ENCODE measurements around the gene ZFR.
"Not testable (repeated sequence)": the region's sequence is repeated elsewhere in the genome, so short reads cannot be mapped to it uniquely, and the experiment has no call there.

ZFR gene

GRCh38 chr5:32430825-32431224 lies 13.7 kb downstream of the ZFR start:
- H3K27me3 ChIP-seq (ENCODE audit: insufficient read depth, low read length, poor library complexity); H3K23ac ChIP-seq (ENCODE audit: low read length); H3K4me2 ChIP-seq (ENCODE audit: low read length); H4K5ac ChIP-seq (ENCODE audit: low read length); H3K56ac ChIP-seq (ENCODE audit: low read length); H3K9ac ChIP-seq (ENCODE audit: low read length); H2AK5ac ChIP-seq (ENCODE audit: low read length); H2BK5ac ChIP-seq (ENCODE audit: low read length); DNase-seq; H3K18ac ChIP-seq (ENCODE audit: low read length); H2BK120ac ChIP-seq (ENCODE audit: low read depth, low read length); H3K27ac ChIP-seq (ENCODE audit: low read depth, low read length); H3K4ac ChIP-seq (ENCODE audit: low read depth, low read length); H4K8ac ChIP-seq (ENCODE audit: low read depth, low read length); H2BK15ac ChIP-seq (replicated peaks; ENCODE audit: low read depth); H3K4me3 ChIP-seq (ENCODE audit: low read length); H3K4me1 ChIP-seq (ENCODE audit: control insufficient read depth, low read depth, low read length); H3K36me3 ChIP-seq (ENCODE audit: control insufficient read depth, insufficient read depth, low read length): not testable (repeated sequence)
- WGBS (ENCODE audit: extremely low coverage, insufficient coverage, low lambda C conversion rate), result no CpG with 5 or more reads among the region's 4 CpGs
- Histone ChIP-seq H3K79me2 (ENCODE audit: control insufficient read depth, insufficient read depth, low read length) (peaks cover 52% of the 10 kb centered on the region), H3K79me1 (ENCODE audit: low read length) (peaks cover 15% of the 10 kb centered on the region)

- Histone ChIP-seq H3K18ac (ENCODE audit: low read length) (no peak overlapping the region), H4K5ac (ENCODE audit: low read length) (no peak overlapping the region), H2BK15ac (replicated peaks; ENCODE audit: low read depth) (no peak overlapping the region), H3K4me1 (ENCODE audit: control insufficient read depth, low read depth, low read length) (no peaks in the 10 kb centered on the region), H3K79me2 (ENCODE audit: control insufficient read depth, insufficient read depth, low read length) (peaks cover 46% of the 10 kb centered on the region), H2BK5ac (ENCODE audit: low read length) (no peak overlapping the region), H3K27me3 (ENCODE audit: insufficient read depth, low read length, poor library complexity) (no peaks in the 10 kb centered on the region), H2AK5ac (ENCODE audit: low read length) (no peak overlapping the region), H3K27ac (ENCODE audit: low read depth, low read length) (no peak overlapping the region), H3K23ac (ENCODE audit: low read length) (no peak overlapping the region), H3K56ac (ENCODE audit: low read length) (no peak overlapping the region), H4K8ac (ENCODE audit: low read depth, low read length) (no peak overlapping the region), H3K79me1 (ENCODE audit: low read length) (peaks cover 15% of the 10 kb centered on the region), H3K9ac (ENCODE audit: low read length) (no peak overlapping the region), H3K4me2 (ENCODE audit: low read length) (no peak overlapping the region), H3K4me3 (ENCODE audit: low read length) (no peak overlapping the region), H3K4ac (ENCODE audit: low read depth, low read length) (no peak overlapping the region), H2BK120ac (ENCODE audit: low read depth, low read length) (no peak overlapping the region), H3K36me3 (ENCODE audit: control insufficient read depth, insufficient read depth, low read length) (no peaks in the 10 kb centered on the region)
- DNase-seq, result no peak
- WGBS (ENCODE audit: extremely low coverage, insufficient coverage, low lambda C conversion rate), result no CpG with 5 or more reads among the region's 4 CpGs
Observed at GRCh38 chr5:32428426-32428825, 16.1 kb downstream of the ZFR start.

- Histone ChIP-seq H2BK15ac (replicated peaks; ENCODE audit: low read depth) (no peak overlapping the region), H3K79me2 (ENCODE audit: control insufficient read depth, insufficient read depth, low read length) (peaks cover 42% of the 10 kb centered on the region), H4K5ac (ENCODE audit: low read length) (no peak overlapping the region), H3K36me3 (ENCODE audit: control insufficient read depth, insufficient read depth, low read length) (no peaks in the 10 kb centered on the region), H2BK5ac (ENCODE audit: low read length) (no peak overlapping the region), H3K23ac (ENCODE audit: low read length) (no peak overlapping the region), H4K8ac (ENCODE audit: low read depth, low read length) (no peak overlapping the region), H3K4ac (ENCODE audit: low read depth, low read length) (no peak overlapping the region), H2BK120ac (ENCODE audit: low read depth, low read length) (no peak overlapping the region), H3K27ac (ENCODE audit: low read depth, low read length) (no peak overlapping the region), H3K18ac (ENCODE audit: low read length) (no peak overlapping the region), H3K9ac (ENCODE audit: low read length) (no peak overlapping the region), H3K27me3 (ENCODE audit: insufficient read depth, low read length, poor library complexity) (no peaks in the 10 kb centered on the region), H3K4me1 (ENCODE audit: control insufficient read depth, low read depth, low read length) (no peaks in the 10 kb centered on the region), H3K4me2 (ENCODE audit: low read length) (no peak overlapping the region), H3K79me1 (ENCODE audit: low read length) (peaks cover 15% of the 10 kb centered on the region), H2AK5ac (ENCODE audit: low read length) (no peak overlapping the region), H3K4me3 (ENCODE audit: low read length) (no peak overlapping the region), H3K56ac (ENCODE audit: low read length) (no peak overlapping the region)
- no CpG with 5 or more reads among the region's 7 CpGs for WGBS (ENCODE audit: extremely low coverage, insufficient coverage, low lambda C conversion rate)
- no peak for DNase-seq
Observed at GRCh38 chr5:32426440-32427151, 17.9 kb downstream of the ZFR start.

DNA sequence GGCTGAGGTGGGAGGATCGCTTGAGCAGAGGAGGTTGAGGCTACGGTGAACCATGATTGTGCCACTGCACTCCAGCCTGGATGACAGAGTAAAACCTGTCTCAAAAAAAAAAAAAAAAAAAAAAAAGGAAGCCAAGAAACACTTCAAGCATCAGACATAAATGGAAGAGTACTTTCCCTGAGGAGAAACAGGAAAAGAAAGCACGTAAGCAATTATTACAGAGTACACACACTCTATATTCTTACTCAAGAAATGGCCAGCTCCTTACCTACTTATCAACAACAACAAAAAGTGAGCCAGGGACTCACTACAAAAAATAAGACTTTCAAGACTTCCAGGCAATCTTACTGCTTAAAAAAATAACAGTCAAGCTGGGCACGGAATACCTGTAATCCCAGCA lies 21.8 kb downstream of the ZFR start:
- no peaks in the 10 kb centered on the region for H3K36me3 ChIP-seq (ENCODE audit: control insufficient read depth, insufficient read depth, low read length)
- H3K4me2 ChIP-seq (ENCODE audit: low read length), result no peak overlapping the region
- no peaks in the 10 kb centered on the region for H3K4me1 ChIP-seq (ENCODE audit: control insufficient read depth, low read depth, low read length)
- H4K5ac ChIP-seq (ENCODE audit: low read length), result no peak overlapping the region
- no peak overlapping the region for H2BK120ac ChIP-seq (ENCODE audit: low read depth, low read length)
- H3K27me3 ChIP-seq (ENCODE audit: insufficient read depth, low read length, poor library complexity), result no peaks in the 10 kb centered on the region
- H2BK5ac ChIP-seq (ENCODE audit: low read length), result no peak overlapping the region
- H3K79me2 ChIP-seq (ENCODE audit: control insufficient read depth, insufficient read depth, low read length), result peaks cover 28% of the 10 kb centered on the region
- no peak overlapping the region for H2BK15ac ChIP-seq (replicated peaks; ENCODE audit: low read depth)
- no peak for DNase-seq
- no peak overlapping the region for H3K27ac ChIP-seq (ENCODE audit: low read depth, low read length)
- no peak overlapping the region for H3K9ac ChIP-seq (ENCODE audit: low read length)
- H3K4ac ChIP-seq (ENCODE audit: low read depth, low read length), result no peak overlapping the region
- H3K56ac ChIP-seq (ENCODE audit: low read length), result no peak overlapping the region
- H3K4me3 ChIP-seq (ENCODE audit: low read length), result no peak overlapping the region
- WGBS (ENCODE audit: extremely low coverage, insufficient coverage, low lambda C conversion rate), result no CpG with 5 or more reads among the region's 4 CpGs
- H3K79me1 ChIP-seq (ENCODE audit: low read length), result peaks cover 8% of the 10 kb centered on the region
- H3K18ac ChIP-seq (ENCODE audit: low read length), result no peak overlapping the region
- no peak overlapping the region for H4K8ac ChIP-seq (ENCODE audit: low read depth, low read length)
- no peak overlapping the region for H3K23ac ChIP-seq (ENCODE audit: low read length)
- H2AK5ac ChIP-seq (ENCODE audit: low read length), result no peak overlapping the region

GRCh38 chr5:32421075-32421474 lies 23.5 kb downstream of the ZFR start:
- H3K36me3 ChIP-seq (ENCODE audit: control insufficient read depth, insufficient read depth, low read length), result peaks cover 1% of the 10 kb centered on the region
- H3K4me3 ChIP-seq (ENCODE audit: low read length), result no peak overlapping the region
- peaks cover 7% of the 10 kb centered on the region for H3K79me1 ChIP-seq (ENCODE audit: low read length)
- no peak overlapping the region for H2AK5ac ChIP-seq (ENCODE audit: low read length)
- H4K5ac ChIP-seq (ENCODE audit: low read length), result no peak overlapping the region
- H2BK5ac ChIP-seq (ENCODE audit: low read length), result no peak overlapping the region
- H3K18ac ChIP-seq (ENCODE audit: low read length), result no peak overlapping the region
- H4K8ac ChIP-seq (ENCODE audit: low read depth, low read length), result no peak overlapping the region
- H3K56ac ChIP-seq (ENCODE audit: low read length), result no peak overlapping the region
- H3K23ac ChIP-seq (ENCODE audit: low read length), result no peak overlapping the region
- no peak overlapping the region for H2BK120ac ChIP-seq (ENCODE audit: low read depth, low read length)
- no peak for DNase-seq
- H3K27ac ChIP-seq (ENCODE audit: low read depth, low read length), result no peak overlapping the region
- H3K4me2 ChIP-seq (ENCODE audit: low read length), result no peak overlapping the region
- peaks cover 20% of the 10 kb centered on the region for H3K79me2 ChIP-seq (ENCODE audit: control insufficient read depth, insufficient read depth, low read length)
- H3K27me3 ChIP-seq (ENCODE audit: insufficient read depth, low read length, poor library complexity), result no peaks in the 10 kb centered on the region
- no peak overlapping the region for H3K4ac ChIP-seq (ENCODE audit: low read depth, low read length)
- no peak overlapping the region for H2BK15ac ChIP-seq (replicated peaks; ENCODE audit: low read depth)
- H3K4me1 ChIP-seq (ENCODE audit: control insufficient read depth, low read depth, low read length), result no peaks in the 10 kb centered on the region
- H3K9ac ChIP-seq (ENCODE audit: low read length), result no peak overlapping the region

- Histone ChIP-seq H3K4me3 (ENCODE audit: low read length) (no peak overlapping the region), H3K27ac (ENCODE audit: low read depth, low read length) (no peak overlapping the region), H3K4ac (ENCODE audit: low read depth, low read length) (no peak overlapping the region), H3K4me1 (ENCODE audit: control insufficient read depth, low read depth, low read length) (no peaks in the 10 kb centered on the region), H2BK120ac (ENCODE audit: low read depth, low read length) (no peak overlapping the region), H3K18ac (ENCODE audit: low read length) (no peak overlapping the region), H4K5ac (ENCODE audit: low read length) (no peak overlapping the region), H3K56ac (ENCODE audit: low read length) (no peak overlapping the region), H2BK5ac (ENCODE audit: low read length) (no peak overlapping the region), H3K27me3 (ENCODE audit: insufficient read depth, low read length, poor library complexity) (no peaks in the 10 kb centered on the region), H3K36me3 (ENCODE audit: control insufficient read depth, insufficient read depth, low read length) (peaks cover 1% of the 10 kb centered on the region), H3K79me1 (ENCODE audit: low read length) (peaks cover 7% of the 10 kb centered on the region), H3K4me2 (ENCODE audit: low read length) (no peak overlapping the region), H2BK15ac (replicated peaks; ENCODE audit: low read depth) (no peak overlapping the region), H4K8ac (ENCODE audit: low read depth, low read length) (no peak overlapping the region), H2AK5ac (ENCODE audit: low read length) (no peak overlapping the region), H3K9ac (ENCODE audit: low read length) (no peak overlapping the region), H3K23ac (ENCODE audit: low read length) (no peak overlapping the region), H3K79me2 (ENCODE audit: control insufficient read depth, insufficient read depth, low read length) (peaks cover 19% of the 10 kb centered on the region)
- no peak for DNase-seq
- WGBS (ENCODE audit: extremely low coverage, insufficient coverage, low lambda C conversion rate), result no CpG with 5 or more reads among the region's 1 CpG
Observed at GRCh38 chr5:32420506-32420905, 24.0 kb downstream of the ZFR start.

Measured in mesendoderm (in vitro differentiated cells).